Measurements from ENCODE around the gene PCARE.

Gene PCARE

GRCh38 chr2:29032189-29032588 is 42.1 kb downstream of the PCARE start:
- no peak for DNase-seq

GRCh38 chr2:29031046-29031445 is 43.3 kb downstream of the PCARE start:
- DNase-seq: no peak

GRCh38 chr2:29025711-29026110 is 48.6 kb downstream of the PCARE start:
- peak; percentile 79 for DNase-seq

- DNase-seq: peak; percentile 38
Measured at GRCh38 chr2:29024882-29025430, 49.4 kb downstream of the PCARE start.

- DNase-seq: no peak
Measured at GRCh38 chr2:29023188-29023587, 51.1 kb downstream of the PCARE start.

GRCh38 chr2:29022679-29023078 is 51.6 kb downstream of the PCARE start:
- DNase-seq: no peak

- no peak for DNase-seq
Measured at GRCh38 chr2:29021886-29022285, 52.4 kb downstream of the PCARE start.

GRCh38 chr2:29017716-29018435 is 56.4 kb downstream of the PCARE start:
- DNase-seq: no peak

- no peak for DNase-seq
Measured at GRCh38 chr2:29016504-29016903, 57.8 kb downstream of the PCARE start.

GRCh38 chr2:29015701-29016470 is 58.4 kb downstream of the PCARE start:
- DNase-seq: no peak

GRCh38 chr2:29014811-29015421 is 59.4 kb downstream of the PCARE start:
- DNase-seq: no peak

GRCh38 chr2:29014331-29014730 is 60.0 kb downstream of the PCARE start:
- no peak for DNase-seq

GRCh38 chr2:29013057-29013780 is 61.1 kb downstream of the PCARE start:
- no peak for DNase-seq

GRCh38 chr2:29012211-29012681 is 62.1 kb downstream of the PCARE start:
- DNase-seq: no peak

Measured in COR-L47 (cell line).